ENCODE results near the gene GSX2. TPM values are rescaled to one million over a fixed set of nuclear protein-coding genes. Genes with fewer than 3 reads are reported as not detected.

Gene GSX2
- total and polyA plus RNA-seq, 2 donors, result not detected

GRCh38 chr4:54064317-54065111, 35.4 kb upstream of the GSX2 start, which contains the start of gene CHIC2:
Gene CHIC2, minus strand, starts transcription at chr4:54064605. Its CDS starts 305 bp downstream, at chr4:54064300.
- H3K36me3 ChIP-seq (ENCODE audit: insufficient read depth), result no peaks in the 10 kb centered on the region
- peak within 1 kb of the TSS; percentile 95 for H3K4me3 ChIP-seq (ENCODE audit: low read depth, low read length)
- WGBS, result under 1% methylated on average over 87 of the region's 87 CpGs
- H3K4me1 ChIP-seq (ENCODE audit: insufficient read depth), result no peaks in the 10 kb centered on the region
- peak; percentile 74 for DNase-seq (ENCODE audit: extremely low spot score)
- peak within 1 kb of the TSS; percentile 97 for H3K27ac ChIP-seq (ENCODE audit: low read depth)

- no peak overlapping the region for H3K4me3 ChIP-seq (ENCODE audit: low read depth, low read length)
- 66% methylated on average over 6 of the region's 6 CpGs for WGBS
Measured at GRCh38 chr4:54065282-54066087, 34.5 kb upstream of the GSX2 start.

GRCh38 chr4:54066088-54066415, 33.9 kb upstream of the GSX2 start:
- H3K27ac ChIP-seq (ENCODE audit: low read depth), result peak overlapping the region; percentile 27
- H3K4me3 ChIP-seq (ENCODE audit: low read depth, low read length), result no peak overlapping the region
- 96% methylated on average over 2 of the region's 2 CpGs for WGBS
- DNase-seq (ENCODE audit: extremely low spot score), result no peak
- H3K36me3 ChIP-seq (ENCODE audit: insufficient read depth), result no peaks in the 10 kb centered on the region
- H3K4me1 ChIP-seq (ENCODE audit: insufficient read depth), result no peaks in the 10 kb centered on the region

More at GRCh38 chr4:54065282-54066087, 34.5 kb upstream of the GSX2 start:
- no peak for DNase-seq (ENCODE audit: extremely low spot score)
- H3K36me3 ChIP-seq (ENCODE audit: insufficient read depth), result no peaks in the 10 kb centered on the region
- H3K27ac ChIP-seq (ENCODE audit: low read depth), result peak overlapping the region; percentile 41
- H3K4me1 ChIP-seq (ENCODE audit: insufficient read depth), result no peaks in the 10 kb centered on the region

- 73% methylated on average over 2 of the region's 2 CpGs for WGBS
- Histone ChIP-seq H3K4me3 (ENCODE audit: low read depth, low read length) (no peak overlapping the region), H3K4me1 (ENCODE audit: insufficient read depth) (no peaks in the 10 kb centered on the region), H3K36me3 (ENCODE audit: insufficient read depth) (no peaks in the 10 kb centered on the region), H3K27ac (ENCODE audit: low read depth) (peak overlapping the region; percentile 3)
- no peak for DNase-seq (ENCODE audit: extremely low spot score)
Measured at GRCh38 chr4:54066718-54067129, 33.2 kb upstream of the GSX2 start.

- 59% methylated on average over 5 of the region's 5 CpGs for whole genome bisulfite sequencing
- Histone ChIP-seq H3K4me1 (ENCODE audit: insufficient read depth) (no peaks in the 10 kb centered on the region), H3K4me3 (ENCODE audit: low read depth, low read length) (no peak overlapping the region), H3K27ac (ENCODE audit: low read depth) (no peak overlapping the region), H3K36me3 (ENCODE audit: insufficient read depth) (no peaks in the 10 kb centered on the region)
- DNase-seq (ENCODE audit: extremely low spot score), result no peak
Measured at GRCh38 chr4:54067166-54067565, 32.8 kb upstream of the GSX2 start.

- Histone ChIP-seq H3K4me1 (ENCODE audit: insufficient read depth) (no peaks in the 10 kb centered on the region), H3K36me3 (ENCODE audit: insufficient read depth) (no peaks in the 10 kb centered on the region), H3K4me3 (ENCODE audit: low read depth, low read length) (no peak overlapping the region), H3K27ac (ENCODE audit: low read depth) (no peak overlapping the region)
- DNase-seq (ENCODE audit: extremely low spot score), result no peak
- 96% methylated on average over 2 of the region's 2 CpGs for WGBS
Measured at GRCh38 chr4:54073271-54073880, 26.6 kb upstream of the GSX2 start.

- Histone ChIP-seq H3K36me3 (ENCODE audit: insufficient read depth) (no peaks in the 10 kb centered on the region), H3K27ac (ENCODE audit: low read depth) (no peak overlapping the region), H3K4me3 (ENCODE audit: low read depth, low read length) (no peak overlapping the region), H3K4me1 (ENCODE audit: insufficient read depth) (no peaks in the 10 kb centered on the region)
- no peak for DNase-seq (ENCODE audit: extremely low spot score)
Measured at GRCh38 chr4:54074381-54074780, 25.6 kb upstream of the GSX2 start.

- Histone ChIP-seq H3K27ac (ENCODE audit: low read depth) (no peak overlapping the region), H3K4me3 (ENCODE audit: low read depth, low read length) (no peak overlapping the region), H3K36me3 (ENCODE audit: insufficient read depth) (no peaks in the 10 kb centered on the region), H3K4me1 (ENCODE audit: insufficient read depth) (no peaks in the 10 kb centered on the region)
- DNase-seq (ENCODE audit: extremely low spot score), result no peak
Measured at GRCh38 chr4:54076673-54077072, 23.3 kb upstream of the GSX2 start.

- WGBS, result 93% methylated on average over 1 of the region's 1 CpG
- H3K27ac ChIP-seq (ENCODE audit: low read depth), result no peak overlapping the region
- no peaks in the 10 kb centered on the region for H3K36me3 ChIP-seq (ENCODE audit: insufficient read depth)
- no peaks in the 10 kb centered on the region for H3K4me1 ChIP-seq (ENCODE audit: insufficient read depth)
- no peak overlapping the region for H3K4me3 ChIP-seq (ENCODE audit: low read depth, low read length)
- no peak for DNase-seq (ENCODE audit: extremely low spot score)
Measured at GRCh38 chr4:54077812-54078211, 22.2 kb upstream of the GSX2 start.

- H3K27ac ChIP-seq (ENCODE audit: low read depth), result no peak overlapping the region
- no peaks in the 10 kb centered on the region for H3K4me1 ChIP-seq (ENCODE audit: insufficient read depth)
- DNase-seq (ENCODE audit: extremely low spot score), result no peak
- H3K36me3 ChIP-seq (ENCODE audit: insufficient read depth), result no peaks in the 10 kb centered on the region
- no peak overlapping the region for H3K4me3 ChIP-seq (ENCODE audit: low read depth, low read length)
- 29% methylated on average over 1 of the region's 1 CpG for WGBS
Measured at GRCh38 chr4:54082168-54082567, 17.8 kb upstream of the GSX2 start.

GRCh38 chr4:54085284-54085683, 14.7 kb upstream of the GSX2 start:
- H3K4me1 ChIP-seq (ENCODE audit: insufficient read depth), result no peaks in the 10 kb centered on the region
- H3K36me3 ChIP-seq (ENCODE audit: insufficient read depth), result no peaks in the 10 kb centered on the region
- H3K4me3 ChIP-seq (ENCODE audit: low read depth, low read length), result no peak overlapping the region
- no peak overlapping the region for H3K27ac ChIP-seq (ENCODE audit: low read depth)
- no peak for DNase-seq (ENCODE audit: extremely low spot score)
- WGBS, result 89% methylated on average over 3 of the region's 3 CpGs

- 98% methylated on average over 1 of the region's 1 CpG for WGBS
- Histone ChIP-seq H3K4me1 (ENCODE audit: insufficient read depth) (no peaks in the 10 kb centered on the region), H3K27ac (ENCODE audit: low read depth) (no peak overlapping the region), H3K36me3 (ENCODE audit: insufficient read depth) (no peaks in the 10 kb centered on the region), H3K4me3 (ENCODE audit: low read depth, low read length) (no peak overlapping the region)
- DNase-seq (ENCODE audit: extremely low spot score), result no peak
Measured at GRCh38 chr4:54089875-54090274, 10.1 kb upstream of the GSX2 start.

- Histone ChIP-seq H3K4me1 (ENCODE audit: insufficient read depth) (no peaks in the 10 kb centered on the region), H3K36me3 (ENCODE audit: insufficient read depth) (no peaks in the 10 kb centered on the region), H3K27ac (ENCODE audit: low read depth) (no peak overlapping the region), H3K4me3 (ENCODE audit: low read depth, low read length) (no peak overlapping the region)
- DNase-seq (ENCODE audit: extremely low spot score), result no peak
- WGBS, result 79% methylated on average over 8 of the region's 8 CpGs
Measured at GRCh38 chr4:54090404-54090803, 9.6 kb upstream of the GSX2 start.
